Measurements from ENCODE around the gene UBE2D2. TPM values are rescaled to one million over a fixed set of nuclear protein-coding genes. Genes with fewer than 3 reads are reported as not detected.

The UBE2D2 gene
- total and polyA plus RNA-seq, 2 experiments from 2014 or later, result 120 to 172 TPM

DNA sequence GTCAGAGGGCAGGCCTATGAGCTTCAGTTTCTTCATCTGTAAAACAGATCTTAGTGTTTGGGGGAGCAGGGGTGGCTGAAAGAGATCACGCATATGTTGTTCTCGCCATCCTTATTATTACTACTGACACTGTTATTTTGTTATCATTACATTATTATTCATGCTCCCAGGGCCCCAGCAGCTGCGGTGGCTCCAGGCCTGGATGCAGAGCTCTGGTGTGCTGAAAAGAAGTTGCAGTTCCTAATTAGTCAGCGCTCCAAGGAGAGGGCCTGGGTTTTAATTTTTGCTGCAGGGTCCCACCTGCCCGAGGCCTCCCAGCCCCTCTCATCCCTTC is 106.6 kb downstream of the UBE2D2 start:
- no peaks in the 10 kb centered on the region for H3K27me3 ChIP-seq (ENCODE audit: insufficient read depth)
- H3K4me2 ChIP-seq, result peak overlapping the region; percentile 79
- H3K27ac ChIP-seq (ENCODE audit: low read depth), result peak overlapping the region; percentile 72; the same call in 1 of the 2 replicates
- ATAC-seq (peak; percentile 6; the same call in 2 of the 3 replicates), DNase-seq (ENCODE audit: low spot score) (no peak)
- H3K27me3 Mint-ChIP-seq (ENCODE audit: insufficient read depth, low read depth, poor library complexity), result peaks cover 26% of the 10 kb centered on the region
- TF ChIP-seq ZNF114 (CRISPR knock-in tag; IDR thresholded peaks at IDR 0.05) (no peak), CREB1 (CRISPR knock-in tag; IDR thresholded peaks at IDR 0.05; ENCODE audit: low read depth) (no peak)
- TF ChIP-seq, protein P1, sequence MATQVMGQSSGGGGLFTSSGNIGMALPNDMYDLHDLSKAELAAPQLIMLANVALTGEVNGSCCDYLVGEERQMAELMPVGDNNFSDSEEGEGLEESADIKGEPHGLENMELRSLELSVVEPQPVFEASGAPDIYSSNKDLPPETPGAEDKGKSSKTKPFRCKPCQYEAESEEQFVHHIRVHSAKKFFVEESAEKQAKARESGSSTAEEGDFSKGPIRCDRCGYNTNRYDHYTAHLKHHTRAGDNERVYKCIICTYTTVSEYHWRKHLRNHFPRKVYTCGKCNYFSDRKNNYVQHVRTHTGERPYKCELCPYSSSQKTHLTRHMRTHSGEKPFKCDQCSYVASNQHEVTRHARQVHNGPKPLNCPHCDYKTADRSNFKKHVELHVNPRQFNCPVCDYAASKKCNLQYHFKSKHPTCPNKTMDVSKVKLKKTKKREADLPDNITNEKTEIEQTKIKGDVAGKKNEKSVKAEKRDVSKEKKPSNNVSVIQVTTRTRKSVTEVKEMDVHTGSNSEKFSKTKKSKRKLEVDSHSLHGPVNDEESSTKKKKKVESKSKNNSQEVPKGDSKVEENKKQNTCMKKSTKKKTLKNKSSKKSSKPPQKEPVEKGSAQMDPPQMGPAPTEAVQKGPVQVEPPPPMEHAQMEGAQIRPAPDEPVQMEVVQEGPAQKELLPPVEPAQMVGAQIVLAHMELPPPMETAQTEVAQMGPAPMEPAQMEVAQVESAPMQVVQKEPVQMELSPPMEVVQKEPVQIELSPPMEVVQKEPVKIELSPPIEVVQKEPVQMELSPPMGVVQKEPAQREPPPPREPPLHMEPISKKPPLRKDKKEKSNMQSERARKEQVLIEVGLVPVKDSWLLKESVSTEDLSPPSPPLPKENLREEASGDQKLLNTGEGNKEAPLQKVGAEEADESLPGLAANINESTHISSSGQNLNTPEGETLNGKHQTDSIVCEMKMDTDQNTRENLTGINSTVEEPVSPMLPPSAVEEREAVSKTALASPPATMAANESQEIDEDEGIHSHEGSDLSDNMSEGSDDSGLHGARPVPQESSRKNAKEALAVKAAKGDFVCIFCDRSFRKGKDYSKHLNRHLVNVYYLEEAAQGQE (IDR thresholded peaks at IDR 0.05; ENCODE audit: unreplicated experiment), result no peak
- peak overlapping the region; percentile 42 for H3K4me3 Mint-ChIP-seq
- peaks cover 13% of the 10 kb centered on the region for H3F3A ChIP-seq (replicated peaks; ENCODE audit: low read depth)
- no peaks in the 10 kb centered on the region for H3K36me3 ChIP-seq (ENCODE audit: insufficient read depth)
- peaks cover 99% of the 10 kb centered on the region for H3K79me2 ChIP-seq (replicated peaks; ENCODE audit: insufficient read depth)
- peaks cover 84% of the 10 kb centered on the region for H4K20me1 ChIP-seq (replicated peaks; ENCODE audit: insufficient read depth)
- H2AFZ ChIP-seq, result no peak overlapping the region
- H3K9me2 ChIP-seq (ENCODE audit: insufficient read depth), result no peaks in the 10 kb centered on the region
- peaks cover 4% of the 10 kb centered on the region; the same call in 2 of the 3 replicates for H3K36me3 Mint-ChIP-seq (ENCODE audit: low read depth)
- no peak overlapping the region for H3K27ac Mint-ChIP-seq
- H3K4me1 Mint-ChIP-seq, result peaks cover 80% of the 10 kb centered on the region
- peak overlapping the region; percentile 46 for H3K4me3 ChIP-seq
- H3K9me3 Mint-ChIP-seq, result no peaks in the 10 kb centered on the region; the same call in 2 of the 3 replicates
- peaks cover 43% of the 10 kb centered on the region for H3K4me1 ChIP-seq (ENCODE audit: insufficient read depth)

DNA sequence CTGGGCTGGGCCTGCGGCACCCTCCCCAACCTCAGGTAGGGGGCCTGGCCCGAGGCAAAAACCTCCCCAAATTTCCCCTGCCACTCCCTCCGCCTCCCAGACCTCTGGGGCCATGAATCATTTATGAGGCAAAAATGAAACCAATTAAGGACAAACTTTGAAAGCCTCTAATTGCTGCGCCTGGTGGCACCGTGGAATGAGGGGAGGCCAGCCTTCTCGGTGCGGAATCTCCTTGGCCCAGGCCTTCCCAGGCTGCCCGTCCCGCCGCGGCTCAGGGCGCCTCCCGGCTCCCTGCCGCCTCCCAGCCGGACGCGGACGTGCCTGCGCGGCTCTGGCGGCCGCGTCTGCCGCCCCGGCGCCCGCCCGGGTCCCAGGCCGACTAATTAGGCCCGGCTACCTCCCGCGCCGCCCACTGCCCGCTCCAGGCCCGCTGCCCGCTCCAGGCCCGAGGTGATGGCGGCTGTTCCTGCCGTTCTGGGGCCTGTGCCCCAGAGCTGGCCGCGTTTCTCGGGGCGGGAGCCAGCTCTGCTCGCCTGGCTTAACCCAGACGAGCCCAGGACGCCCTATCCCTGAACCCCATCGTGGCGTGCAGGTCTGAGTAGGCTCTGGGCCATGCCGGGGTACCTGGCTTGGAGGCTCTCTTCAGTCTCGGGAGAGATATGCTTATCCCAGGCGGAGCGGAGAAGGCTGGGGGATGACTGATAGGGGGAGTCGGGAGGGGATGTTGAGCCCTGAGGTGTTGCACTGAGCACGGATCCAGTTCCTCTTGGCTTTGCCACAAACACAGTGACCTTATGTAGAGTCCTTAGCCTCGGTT is 107.1 kb downstream of the UBE2D2 start:
- peak overlapping the region; percentile 46 for H3K4me3 ChIP-seq
- H3K4me1 ChIP-seq (ENCODE audit: insufficient read depth), result peaks cover 43% of the 10 kb centered on the region
- no peak overlapping the region for H2AFZ ChIP-seq
- H3K4me2 ChIP-seq, result peak overlapping the region; percentile 79
- no peaks in the 10 kb centered on the region for H3K27me3 ChIP-seq (ENCODE audit: insufficient read depth)
- peaks cover 79% of the 10 kb centered on the region for H3K4me1 Mint-ChIP-seq
- H4K20me1 ChIP-seq (replicated peaks; ENCODE audit: insufficient read depth), result peaks cover 84% of the 10 kb centered on the region
- no peaks in the 10 kb centered on the region; the same call in 2 of the 3 replicates for H3K9me3 Mint-ChIP-seq
- H3K9me2 ChIP-seq (ENCODE audit: insufficient read depth), result no peaks in the 10 kb centered on the region
- DNase-seq (ENCODE audit: low spot score) (peak; percentile 82), ATAC-seq (peak; percentile 65)
- H3K79me2 ChIP-seq (replicated peaks; ENCODE audit: insufficient read depth), result peaks cover 99% of the 10 kb centered on the region
- H3F3A ChIP-seq (replicated peaks; ENCODE audit: low read depth), result peaks cover 18% of the 10 kb centered on the region
- no peak overlapping the region for H3K27ac Mint-ChIP-seq
- H3K36me3 Mint-ChIP-seq (ENCODE audit: low read depth), result peaks cover 4% of the 10 kb centered on the region; the same call in 2 of the 3 replicates
- peak overlapping the region; percentile 43; the same call in 2 of the 3 replicates for H3K4me3 Mint-ChIP-seq
- peak overlapping the region; percentile 72; the same call in 1 of the 2 replicates for H3K27ac ChIP-seq (ENCODE audit: low read depth)
- no peaks in the 10 kb centered on the region for H3K36me3 ChIP-seq (ENCODE audit: insufficient read depth)
- H3K27me3 Mint-ChIP-seq (ENCODE audit: insufficient read depth, low read depth, poor library complexity), result peaks cover 29% of the 10 kb centered on the region
- TF ChIP-seq, protein P2, sequence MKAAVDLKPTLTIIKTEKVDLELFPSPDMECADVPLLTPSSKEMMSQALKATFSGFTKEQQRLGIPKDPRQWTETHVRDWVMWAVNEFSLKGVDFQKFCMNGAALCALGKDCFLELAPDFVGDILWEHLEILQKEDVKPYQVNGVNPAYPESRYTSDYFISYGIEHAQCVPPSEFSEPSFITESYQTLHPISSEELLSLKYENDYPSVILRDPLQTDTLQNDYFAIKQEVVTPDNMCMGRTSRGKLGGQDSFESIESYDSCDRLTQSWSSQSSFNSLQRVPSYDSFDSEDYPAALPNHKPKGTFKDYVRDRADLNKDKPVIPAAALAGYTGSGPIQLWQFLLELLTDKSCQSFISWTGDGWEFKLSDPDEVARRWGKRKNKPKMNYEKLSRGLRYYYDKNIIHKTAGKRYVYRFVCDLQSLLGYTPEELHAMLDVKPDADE (IDR thresholded peaks at IDR 0.05), result no peak
- TF ChIP-seq STAT1 (IDR thresholded peaks at IDR 0.05; ENCODE audit: unreplicated experiment) (no peak), NANOG (IDR thresholded peaks at IDR 0.05; ENCODE audit: borderline replicate concordance) (no peak), ZNF331 (CRISPR knock-in tag; IDR thresholded peaks at IDR 0.05; ENCODE audit: low read depth) (no peak), EZH2 (IDR thresholded peaks at IDR 0.05; ENCODE audit: low read depth, unreplicated experiment) (no peak), ZNF114 (CRISPR knock-in tag; IDR thresholded peaks at IDR 0.05) (no peak), CREB1 (CRISPR knock-in tag; IDR thresholded peaks at IDR 0.05; ENCODE audit: low read depth) (no peak), JUNB (IDR thresholded peaks at IDR 0.05; ENCODE audit: unreplicated experiment) (no peak)
- TF ChIP-seq, protein P3, sequence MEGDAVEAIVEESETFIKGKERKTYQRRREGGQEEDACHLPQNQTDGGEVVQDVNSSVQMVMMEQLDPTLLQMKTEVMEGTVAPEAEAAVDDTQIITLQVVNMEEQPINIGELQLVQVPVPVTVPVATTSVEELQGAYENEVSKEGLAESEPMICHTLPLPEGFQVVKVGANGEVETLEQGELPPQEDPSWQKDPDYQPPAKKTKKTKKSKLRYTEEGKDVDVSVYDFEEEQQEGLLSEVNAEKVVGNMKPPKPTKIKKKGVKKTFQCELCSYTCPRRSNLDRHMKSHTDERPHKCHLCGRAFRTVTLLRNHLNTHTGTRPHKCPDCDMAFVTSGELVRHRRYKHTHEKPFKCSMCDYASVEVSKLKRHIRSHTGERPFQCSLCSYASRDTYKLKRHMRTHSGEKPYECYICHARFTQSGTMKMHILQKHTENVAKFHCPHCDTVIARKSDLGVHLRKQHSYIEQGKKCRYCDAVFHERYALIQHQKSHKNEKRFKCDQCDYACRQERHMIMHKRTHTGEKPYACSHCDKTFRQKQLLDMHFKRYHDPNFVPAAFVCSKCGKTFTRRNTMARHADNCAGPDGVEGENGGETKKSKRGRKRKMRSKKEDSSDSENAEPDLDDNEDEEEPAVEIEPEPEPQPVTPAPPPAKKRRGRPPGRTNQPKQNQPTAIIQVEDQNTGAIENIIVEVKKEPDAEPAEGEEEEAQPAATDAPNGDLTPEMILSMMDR (conservative IDR thresholded peaks at IDR 0.05; ENCODE audit: low read depth in 2 of 2), result no peak
- TF ChIP-seq, protein P1 (IDR thresholded peaks at IDR 0.05; ENCODE audit: unreplicated experiment), result no peak
